ENCODE results near the gene CCAR1. TPM values are rescaled to one million over a fixed set of nuclear protein-coding genes. Genes with fewer than 3 reads are reported as not detected.
"Not testable (repeated sequence)": the region's sequence is repeated elsewhere in the genome, so short reads cannot be mapped to it uniquely, and the experiment has no call there.

CCAR1 gene
- total and polyA plus RNA-seq, 8 donors, result 12.1 to 47.7 (median 25.2) TPM

GRCh38 chr10:68804692-68805091 lies 83.7 kb downstream of the CCAR1 start:
- TF ChIP-seq, protein P1, sequence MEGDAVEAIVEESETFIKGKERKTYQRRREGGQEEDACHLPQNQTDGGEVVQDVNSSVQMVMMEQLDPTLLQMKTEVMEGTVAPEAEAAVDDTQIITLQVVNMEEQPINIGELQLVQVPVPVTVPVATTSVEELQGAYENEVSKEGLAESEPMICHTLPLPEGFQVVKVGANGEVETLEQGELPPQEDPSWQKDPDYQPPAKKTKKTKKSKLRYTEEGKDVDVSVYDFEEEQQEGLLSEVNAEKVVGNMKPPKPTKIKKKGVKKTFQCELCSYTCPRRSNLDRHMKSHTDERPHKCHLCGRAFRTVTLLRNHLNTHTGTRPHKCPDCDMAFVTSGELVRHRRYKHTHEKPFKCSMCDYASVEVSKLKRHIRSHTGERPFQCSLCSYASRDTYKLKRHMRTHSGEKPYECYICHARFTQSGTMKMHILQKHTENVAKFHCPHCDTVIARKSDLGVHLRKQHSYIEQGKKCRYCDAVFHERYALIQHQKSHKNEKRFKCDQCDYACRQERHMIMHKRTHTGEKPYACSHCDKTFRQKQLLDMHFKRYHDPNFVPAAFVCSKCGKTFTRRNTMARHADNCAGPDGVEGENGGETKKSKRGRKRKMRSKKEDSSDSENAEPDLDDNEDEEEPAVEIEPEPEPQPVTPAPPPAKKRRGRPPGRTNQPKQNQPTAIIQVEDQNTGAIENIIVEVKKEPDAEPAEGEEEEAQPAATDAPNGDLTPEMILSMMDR (IDR thresholded peaks at IDR 0.05), result no peak
- DNase-seq (no peak), ATAC-seq (no peak), FAIRE-seq (no peak)
- no peak overlapping the region for H3K27ac ChIP-seq
- H3K4me3 ChIP-seq, result no peak overlapping the region
- intact Hi-C loops (cut with DNase I), result no loop called here
- H3K4me1 ChIP-seq, result no peaks in the 10 kb centered on the region
- H3K36me3 ChIP-seq, result no peaks in the 10 kb centered on the region
- no peaks in the 10 kb centered on the region for H3K27me3 ChIP-seq
- H3K9me3 ChIP-seq, result no peaks in the 10 kb centered on the region
- WGBS, 2 donors, result 95 to 100% methylated on average over 1 of the region's 1 CpG

- intact Hi-C loops (cut with DNase I); H3K4me1 ChIP-seq; H3K9me3 ChIP-seq; H3K27me3 ChIP-seq; DNase-seq; H3K36me3 ChIP-seq; H3K4me3 ChIP-seq; ATAC-seq; H3K27ac ChIP-seq; FAIRE-seq: not testable (repeated sequence)
- WGBS, 2 donors, result 80 to 90% methylated on average over 9 of the region's 9 CpGs
Observed at GRCh38 chr10:68810830-68811229, 89.8 kb downstream of the CCAR1 start.

GRCh38 chr10:68811314-68812009 lies 90.4 kb downstream of the CCAR1 start:
- ATAC-seq (no peak), FAIRE-seq (no peak), DNase-seq (no peak)
- Histone ChIP-seq H3K4me3 (no peak overlapping the region), H3K36me3 (no peaks in the 10 kb centered on the region), H3K4me1 (no peaks in the 10 kb centered on the region), H3K27me3 (no peaks in the 10 kb centered on the region), H3K9me3 (no peaks in the 10 kb centered on the region), H3K27ac (no peak overlapping the region)
- TF ChIP-seq, protein P1 (IDR thresholded peaks at IDR 0.05), result no peak
- intact Hi-C loops (cut with DNase I), result no loop called here
- 69 to 75% methylated on average over 7 of the region's 7 CpGs for WGBS, 2 donors

DNA sequence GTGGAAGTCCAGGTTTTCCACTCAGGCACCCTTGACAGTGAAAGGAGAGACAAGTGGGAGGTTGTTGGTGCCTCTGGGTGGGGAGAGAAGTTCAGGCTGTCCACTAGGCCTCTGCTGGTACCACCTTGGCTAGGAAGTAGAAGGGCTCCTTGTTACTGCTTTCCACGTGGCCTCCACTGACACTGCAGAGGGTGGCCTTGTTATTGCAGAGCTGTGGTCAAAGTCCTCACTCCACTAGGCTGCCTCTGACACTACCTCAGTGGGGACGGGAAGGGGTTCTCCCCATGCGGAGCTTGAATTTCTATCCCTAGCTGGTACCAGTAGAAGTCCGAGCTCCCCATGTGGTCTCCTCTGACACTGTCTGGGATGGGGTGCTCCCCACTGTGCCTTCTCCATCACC lies 91.4 kb downstream of the CCAR1 start:
- H3K9me3 ChIP-seq, result no peaks in the 10 kb centered on the region
- TF ChIP-seq, protein P1 (IDR thresholded peaks at IDR 0.05), result no peak
- DNase-seq, result no peak
- FAIRE-seq, result no peak
- intact Hi-C loops (cut with DNase I), result no loop called here
- no peaks in the 10 kb centered on the region for H3K4me1 ChIP-seq
- H3K4me3 ChIP-seq, result no peak overlapping the region
- WGBS, 2 donors, result 84 to 87% methylated on average over 4 of the region's 4 CpGs
- no peak overlapping the region for H3K27ac ChIP-seq
- ATAC-seq, result no peak
- H3K36me3 ChIP-seq, result no peaks in the 10 kb centered on the region
- H3K27me3 ChIP-seq, result no peaks in the 10 kb centered on the region

- Histone ChIP-seq H3K27me3 (no peaks in the 10 kb centered on the region), H3K4me1 (no peaks in the 10 kb centered on the region), H3K36me3 (no peaks in the 10 kb centered on the region), H3K27ac (no peak overlapping the region), H3K9me3 (no peaks in the 10 kb centered on the region), H3K4me3 (no peak overlapping the region)
- FAIRE-seq (no peak), ATAC-seq (no peak), DNase-seq (no peak)
- intact Hi-C loops (cut with DNase I), result no loop called here
- TF ChIP-seq, protein P1 (IDR thresholded peaks at IDR 0.05), result no peak
Observed at GRCh38 chr10:68813559-68813958, 92.5 kb downstream of the CCAR1 start.
